Suppressor macrophage treated with lipopolysaccharide for 1 hour (primary cell): ENCODE measurements around the gene HIC2.
"Not testable (repeated sequence)": the region's sequence is repeated elsewhere in the genome, so short reads cannot be mapped to it uniquely, and the experiment has no call there.

Source experiments
- DNase-seq, 3 donors: peaks; one replicate each; pipeline ENCODE4 v3.0.0-alpha.2; 2020 to 2022

The HIC2 gene

GRCh38 chr22:21497984-21498383, 80.8 kb downstream of the HIC2 start:
- DNase-seq: not testable (repeated sequence)

- not testable (repeated sequence) for DNase-seq
These were observed 81.3 kb downstream of the HIC2 start for GRCh38 chr22:21498489-21498888.

DNA sequence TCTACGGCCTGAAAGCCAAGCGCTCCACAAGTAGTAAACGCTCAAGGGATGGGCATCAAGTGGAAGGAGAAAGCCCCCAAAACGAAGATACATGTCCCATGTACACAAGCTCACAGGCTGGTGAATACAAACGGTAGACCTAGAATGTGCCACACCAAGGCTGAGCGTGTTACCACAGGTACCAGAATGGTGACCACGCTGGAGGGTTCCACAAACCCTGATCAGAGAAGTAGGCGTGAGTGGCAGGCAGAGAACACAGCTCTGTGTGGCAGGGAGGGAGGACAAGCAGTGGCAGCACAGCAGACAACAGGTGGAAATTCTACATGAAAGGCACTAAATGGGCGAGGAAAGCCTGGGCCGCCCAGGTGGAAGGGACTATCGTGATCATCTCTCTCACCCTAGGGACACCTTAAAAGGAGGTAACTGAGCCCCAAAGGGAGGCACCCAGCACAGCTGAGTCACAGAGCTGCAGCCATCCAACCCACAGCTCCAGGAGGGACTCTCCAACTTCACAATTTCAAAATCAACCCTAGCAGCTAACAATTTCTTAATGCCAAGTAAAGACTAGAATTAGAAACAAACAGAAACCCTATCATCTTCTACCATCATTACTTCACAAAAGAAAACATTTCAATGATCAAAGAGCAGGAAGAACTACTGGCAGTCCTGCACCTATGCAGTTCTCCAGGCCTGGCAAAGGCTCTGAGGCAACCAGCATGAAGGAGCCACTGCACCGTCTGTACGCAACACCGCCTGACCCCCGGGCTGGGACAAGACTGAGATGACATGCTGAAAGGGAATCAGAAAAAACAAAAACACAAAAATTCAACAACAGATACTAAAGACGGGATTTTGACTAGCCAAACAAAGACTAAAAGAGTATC, 82.7 kb downstream of the HIC2 start:
- DNase-seq: not testable (repeated sequence)
